Stomach (tissue), 4 donors: Measurements from ENCODE around the gene DNM3.

ENCODE experiments used
- EP300 ChIP-seq: sonication (generic); formaldehyde crosslinking; IDR thresholded peaks from one replicate; pipeline ENCODE4 v1.6.1; 2017; ENCODE audit warnings: antibody characterized with exemption
- POLR2A ChIP-seq, 4 donors: fragments of 450-650 bp; IDR thresholded peaks; one replicate each; pipeline ENCODE4 v1.6.1; 2016; ENCODE audit warnings: antibody characterized with exemption in 4 of 4, control low read depth in 2 of 4, mild to moderate bottlenecking in 1 of 4, moderate library complexity in 1 of 4
- POLR2AphosphoS5 ChIP-seq, 3 donors: sonication (generic); formaldehyde crosslinking; IDR thresholded peaks; one replicate each; pipeline ENCODE4 v1.6.1; 2016; ENCODE audit warnings: antibody characterized with exemption in 3 of 3
- TF ChIP-seq, protein P1 (sequence below), 7 experiments: fragments of 450-650 bp in 4 of 7; fragments of 200-600 bp in 3 of 7; sonication (generic) in 3 of 7; IDR thresholded peaks; one replicate each; pipeline ENCODE4 v1.5.1; 2016 to 2019; ENCODE audit warnings: antibody characterized with exemption in 7 of 7, control low read depth in 2 of 7, mild to moderate bottlenecking in 1 of 7

DNA sequence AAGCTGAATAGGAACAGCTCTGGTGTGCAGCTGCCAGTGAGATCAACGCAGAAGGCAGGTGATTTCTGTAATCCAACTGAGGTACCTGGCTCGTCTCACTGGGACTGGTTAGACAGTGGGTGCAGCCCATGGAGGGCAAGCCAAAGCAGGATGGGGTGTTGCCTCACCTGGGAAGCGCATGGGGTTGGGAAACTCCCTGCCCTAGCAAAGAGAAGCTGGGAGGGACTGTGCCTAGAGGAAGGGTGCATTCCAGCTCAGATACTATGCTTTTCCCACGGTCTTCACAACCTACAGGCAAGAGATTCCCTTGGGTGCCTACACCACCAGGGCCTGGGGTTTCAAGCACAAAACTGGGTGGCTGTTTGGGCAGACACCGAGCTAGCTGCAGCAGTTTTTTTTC is 183.2 kb downstream of the DNM3 start:
- TF ChIP-seq, protein P1, sequence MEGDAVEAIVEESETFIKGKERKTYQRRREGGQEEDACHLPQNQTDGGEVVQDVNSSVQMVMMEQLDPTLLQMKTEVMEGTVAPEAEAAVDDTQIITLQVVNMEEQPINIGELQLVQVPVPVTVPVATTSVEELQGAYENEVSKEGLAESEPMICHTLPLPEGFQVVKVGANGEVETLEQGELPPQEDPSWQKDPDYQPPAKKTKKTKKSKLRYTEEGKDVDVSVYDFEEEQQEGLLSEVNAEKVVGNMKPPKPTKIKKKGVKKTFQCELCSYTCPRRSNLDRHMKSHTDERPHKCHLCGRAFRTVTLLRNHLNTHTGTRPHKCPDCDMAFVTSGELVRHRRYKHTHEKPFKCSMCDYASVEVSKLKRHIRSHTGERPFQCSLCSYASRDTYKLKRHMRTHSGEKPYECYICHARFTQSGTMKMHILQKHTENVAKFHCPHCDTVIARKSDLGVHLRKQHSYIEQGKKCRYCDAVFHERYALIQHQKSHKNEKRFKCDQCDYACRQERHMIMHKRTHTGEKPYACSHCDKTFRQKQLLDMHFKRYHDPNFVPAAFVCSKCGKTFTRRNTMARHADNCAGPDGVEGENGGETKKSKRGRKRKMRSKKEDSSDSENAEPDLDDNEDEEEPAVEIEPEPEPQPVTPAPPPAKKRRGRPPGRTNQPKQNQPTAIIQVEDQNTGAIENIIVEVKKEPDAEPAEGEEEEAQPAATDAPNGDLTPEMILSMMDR (IDR thresholded peaks at IDR 0.05): no peak
- TF ChIP-seq POLR2A (IDR thresholded peaks at IDR 0.05): no peak
- no peak for TF ChIP-seq EP300
- TF ChIP-seq POLR2AphosphoS5 (IDR thresholded peaks at IDR 0.05): no peak
